ENCODE measurements around the gene ST6GAL1. TPM values are rescaled to one million over a fixed set of nuclear protein-coding genes. Genes with fewer than 3 reads are reported as not detected.

ST6GAL1 gene
- total and polyA plus RNA-seq, 2 of the 13 experiments (the other 11 are each of a cell fraction or from before 2014, with no cell fraction given): 79.9 to 164 TPM

DNA sequence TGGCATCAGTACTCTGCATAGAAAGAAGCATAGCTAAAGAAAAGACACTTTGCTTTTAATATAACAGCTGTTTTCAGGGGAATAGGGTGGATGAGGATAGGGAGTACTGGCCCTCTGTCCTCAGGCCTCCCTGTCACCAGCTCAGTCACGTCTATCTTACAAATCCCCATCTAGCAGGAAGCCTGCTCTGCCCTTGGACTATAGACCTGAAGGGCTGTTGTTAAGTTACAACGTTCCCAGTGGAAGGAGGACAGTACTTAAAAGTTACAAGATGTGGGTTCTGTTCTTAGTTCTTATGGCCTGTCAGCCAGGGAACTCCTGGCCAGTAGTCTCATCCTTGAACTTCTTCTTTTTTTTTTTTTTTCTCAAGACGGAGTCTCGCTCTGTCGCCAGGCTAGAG is 138.5 kb downstream of the ST6GAL1 start:
- ChIA-PET POLR2A (interaction anchor here (1.0 kb wide), 2 partner anchors 18 to 29 kb away, joined by 4 read pairs; no protein-coding TSS in a partner anchor), CTCF (ENCODE audit: low intra/inter-chr PET ratio, low total read pairs) (no interaction called here)
- DNase-seq (ENCODE audit: low spot score): no peak
- H2AFZ ChIP-seq (ENCODE audit: low read length): no peak overlapping the region
- in situ Hi-C loops (cut with HindIII; ENCODE audit: extremely low pct_ligation_motif_present, low pct_unique_long_range_greater_than_20kb): loop anchor here (10.0 kb wide), 1 partner anchor 134 kb away; the partner anchor contains the start of gene ST6GAL1
- H3K4me3 ChIP-seq (replicated peaks in 1 of 3; ENCODE audit: insufficient read depth in 1 of 3, low read depth in 2 of 3, low read length in 3 of 3): no peak overlapping the region
- peaks cover 29% of the 10 kb centered on the region for H3K79me2 ChIP-seq (ENCODE audit: insufficient read depth, low read length)
- intact Hi-C loops (cut with micrococcal nuclease; ENCODE audit: unreplicated experiment): no loop called here
- no peak overlapping the region for H3K27ac ChIP-seq (ENCODE audit: extremely low read length, insufficient read depth, low read length)
- no peak for TF ChIP-seq ATF6 (CRISPR knock-in tag; conservative IDR thresholded peaks at IDR 0.05)
- no peak for TF ChIP-seq TBX3 (IDR thresholded peaks at IDR 0.05; ENCODE audit: borderline replicate concordance)
- no peak for TF ChIP-seq ZNF235 (CRISPR knock-in tag; IDR thresholded peaks at IDR 0.05; ENCODE audit: borderline replicate concordance)
- no peak for TF ChIP-seq XBP1 (CRISPR knock-in tag; IDR thresholded peaks at IDR 0.05)
- TF ChIP-seq HNF4G (IDR thresholded peaks at IDR 0.05; ENCODE audit: borderline replicate concordance, low read depth, low read length): no peak
- TF ChIP-seq HNF4G (CRISPR knock-in tag; IDR thresholded peaks at IDR 0.05; ENCODE audit: borderline replicate concordance, low read depth): no peak
- no peak for TF ChIP-seq MAF1 (CRISPR knock-in tag; IDR thresholded peaks at IDR 0.05; ENCODE audit: borderline replicate concordance)
- no peak for TF ChIP-seq POLR2AphosphoS5 (IDR thresholded peaks at IDR 0.05; ENCODE audit: low read depth, low read length)
- TF ChIP-seq SAFB2 (CRISPR knock-in tag; IDR thresholded peaks at IDR 0.05; ENCODE audit: borderline replicate concordance, low read depth): no peak
- no peak for TF ChIP-seq MBD4 (IDR thresholded peaks at IDR 0.05; ENCODE audit: borderline replicate concordance, low read length)
- no peak for TF ChIP-seq ETV5 (CRISPR knock-in tag; IDR thresholded peaks at IDR 0.05; ENCODE audit: borderline replicate concordance)
- TF ChIP-seq ZBTB37 (CRISPR knock-in tag; IDR thresholded peaks at IDR 0.05): no peak
- no peak for TF ChIP-seq ZBTB26 (CRISPR knock-in tag; IDR thresholded peaks at IDR 0.05; ENCODE audit: borderline replicate concordance)
- TF ChIP-seq GZF1 (CRISPR knock-in tag; IDR thresholded peaks at IDR 0.05): no peak
- no peak for TF ChIP-seq ZNF20 (CRISPR knock-in tag; IDR thresholded peaks at IDR 0.05)
- TF ChIP-seq NFYC (CRISPR knock-in tag; IDR thresholded peaks at IDR 0.05): no peak
- TF ChIP-seq FOXC1 (CRISPR knock-in tag; IDR thresholded peaks at IDR 0.05; ENCODE audit: borderline replicate concordance): no peak
- no peak for TF ChIP-seq ISX (CRISPR knock-in tag; conservative IDR thresholded peaks at IDR 0.05)
- H3K36me3 ChIP-seq (replicated peaks in 1 of 2; ENCODE audit: control insufficient read depth in 1 of 2, insufficient read depth in 2 of 2, low read length in 2 of 2): peaks cover 36 to 78% of the 10 kb centered on the region in 2 experiments
- H3K27me3 ChIP-seq (ENCODE audit: control insufficient read depth in 1 of 2, insufficient read depth in 2 of 2, low read length in 2 of 2): no peaks in the 10 kb centered on the region
- no peak overlapping the region for H3K9ac ChIP-seq (ENCODE audit: insufficient read depth, low read depth, low read length)
- BruUV-seq (replicated peaks): no TSS peak
- H3K9me3 ChIP-seq (ENCODE audit: low read length): no peaks in the 10 kb centered on the region
- H3K4me1 ChIP-seq (ENCODE audit: insufficient read depth, low read length): peaks cover 63% of the 10 kb centered on the region
- no peak for ATAC-seq
- FAIRE-seq: no peak
- peaks cover 29% of the 10 kb centered on the region for H4K20me1 ChIP-seq (ENCODE audit: insufficient read depth, low read length)
- H3K4me2 ChIP-seq (ENCODE audit: low read depth, low read length): no peak overlapping the region
- 84% methylated on average over 5 of the region's 5 CpGs for WGBS (ENCODE audit: low lambda C conversion rate)

All from HepG2 (cell line).